Measurements from ENCODE around the gene XPR1.

The XPR1 gene

GRCh38 chr1:180630408-180631193 lies 1.2 kb upstream of the XPR1 start:
- no peak for DNase-seq (ENCODE audit: low read depth)
- TF ChIP-seq CTCF (IDR thresholded peaks at IDR 0.05; ENCODE audit: low read depth, low read length) (no peak), MYC (IDR thresholded peaks at IDR 0.05; ENCODE audit: low read depth, low read length) (no peak), POLR2A (IDR thresholded peaks at IDR 0.05; ENCODE audit: extremely low read depth, insufficient read length) (no peak), MAX (IDR thresholded peaks at IDR 0.05; ENCODE audit: low read depth, low read length) (no peak)
- H3K4me3 ChIP-seq (ENCODE audit: low read depth, low read length), result no peak overlapping the region

GRCh38 chr1:180631194-180631765 lies 542 bp upstream of the XPR1 start:
- peak overlapping the region; percentile 45 for H3K4me3 ChIP-seq (ENCODE audit: low read depth, low read length)
- TF ChIP-seq POLR2A (IDR thresholded peaks at IDR 0.05; ENCODE audit: extremely low read depth, insufficient read length), result no peak
- TF ChIP-seq MAX (IDR thresholded peaks at IDR 0.05; ENCODE audit: low read depth, low read length), result no peak
- no peak for TF ChIP-seq MYC (IDR thresholded peaks at IDR 0.05; ENCODE audit: low read depth, low read length)
- no peak for TF ChIP-seq CTCF (IDR thresholded peaks at IDR 0.05; ENCODE audit: low read depth, low read length)
- peak; percentile 73 for DNase-seq (ENCODE audit: low read depth)

GRCh38 chr1:180632326-180633056 lies 669 bp downstream of the XPR1 start:
- peak; percentile 18 for TF ChIP-seq CTCF (IDR thresholded peaks at IDR 0.05; ENCODE audit: low read depth, low read length)
- no peak for TF ChIP-seq POLR2A (IDR thresholded peaks at IDR 0.05; ENCODE audit: extremely low read depth, insufficient read length)
- H3K4me3 ChIP-seq (ENCODE audit: low read depth, low read length), result peak overlapping the region; percentile 86
- no peak for DNase-seq (ENCODE audit: low read depth)

- peak; percentile 7 for DNase-seq (ENCODE audit: low read depth)
- no peak for TF ChIP-seq CTCF (IDR thresholded peaks at IDR 0.05; ENCODE audit: low read depth, low read length)
- no peak for TF ChIP-seq MAX (IDR thresholded peaks at IDR 0.05; ENCODE audit: low read depth, low read length)
- no peak for TF ChIP-seq MYC (IDR thresholded peaks at IDR 0.05; ENCODE audit: low read depth, low read length)
- no peak for TF ChIP-seq POLR2A (IDR thresholded peaks at IDR 0.05; ENCODE audit: extremely low read depth, insufficient read length)
- H3K4me3 ChIP-seq (ENCODE audit: low read depth, low read length), result peak overlapping the region; percentile 86
These were observed 1.5 kb downstream of the XPR1 start for GRCh38 chr1:180633057-180634056.

- H3K4me3 ChIP-seq (ENCODE audit: low read depth, low read length), result no peak overlapping the region
- DNase-seq (ENCODE audit: low read depth), result peak; percentile 30
- TF ChIP-seq MAX (IDR thresholded peaks at IDR 0.05; ENCODE audit: low read depth, low read length), result no peak
- TF ChIP-seq CTCF (IDR thresholded peaks at IDR 0.05; ENCODE audit: low read depth, low read length), result no peak
- no peak for TF ChIP-seq MYC (IDR thresholded peaks at IDR 0.05; ENCODE audit: low read depth, low read length)
- TF ChIP-seq POLR2A (IDR thresholded peaks at IDR 0.05; ENCODE audit: extremely low read depth, insufficient read length), result no peak
These were observed 4.3 kb downstream of the XPR1 start for GRCh38 chr1:180636138-180636537.
